GM10266 (cell line): ENCODE measurements around the gene NYAP1.

Experiments
- DNase-seq: peaks from one replicate; pipeline ENCODE4 v3.0.0; 2012; ENCODE audit errors: extremely low spot score
- CTCF ChIP-seq: IDR thresholded peaks from 2 replicates; pipeline ENCODE4 v1.5.1; 2012; ENCODE audit warnings: mild to moderate bottlenecking, low read depth; ENCODE audit not compliant: control insufficient read depth, insufficient read depth; ENCODE audit errors: missing control alignments

Gene NYAP1

DNA sequence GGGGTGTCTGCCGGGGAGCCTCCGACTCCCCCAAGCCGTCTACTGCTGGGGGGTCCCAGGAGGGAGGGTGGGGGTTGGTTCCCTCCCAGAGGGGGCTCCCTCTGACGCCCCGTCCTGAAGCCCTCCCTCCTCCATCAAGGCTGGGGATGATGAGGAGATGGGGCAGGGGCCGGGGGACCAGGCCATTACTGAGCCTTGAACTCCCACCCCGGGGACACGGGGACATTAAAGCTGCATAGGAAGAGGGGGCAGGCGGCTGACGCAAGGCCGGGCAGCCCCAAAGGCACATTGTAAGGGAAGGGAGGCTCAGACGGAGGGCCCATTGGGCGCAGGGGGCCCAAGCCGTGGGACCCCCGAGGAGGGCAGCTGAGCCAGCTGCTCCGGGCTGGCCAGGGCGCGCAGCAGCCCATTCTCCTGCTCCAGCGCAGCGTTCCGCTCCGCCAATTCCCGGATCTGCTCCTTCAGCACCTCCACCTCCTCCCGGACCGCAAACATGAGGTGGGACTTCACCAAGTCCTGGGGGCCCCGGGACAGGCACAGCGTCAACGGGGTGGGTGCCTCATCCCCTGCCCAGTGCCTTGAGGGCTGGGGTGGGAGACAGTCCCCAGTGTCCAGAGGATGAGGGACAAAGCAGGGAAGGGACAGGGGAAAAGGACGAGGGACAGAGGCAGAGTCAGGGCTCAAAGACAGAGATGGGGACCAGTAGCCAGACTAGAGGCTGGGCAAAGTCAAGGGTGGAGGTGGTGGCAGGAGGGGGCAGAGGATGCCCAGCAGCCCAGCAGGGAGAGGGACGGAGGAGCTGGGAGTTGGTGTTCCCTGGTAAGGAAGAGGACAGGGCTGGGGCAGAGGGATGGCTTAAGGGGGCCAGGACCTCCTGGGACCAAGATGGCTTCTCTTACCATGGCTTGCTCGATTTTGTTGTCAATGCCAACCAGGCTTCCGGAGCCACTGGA, 16.8 kb upstream of the NYAP1 start:
- DNase-seq, result no peak
- no peak for TF ChIP-seq CTCF

GRCh38 chr7:100467638-100468373, 15.9 kb upstream of the NYAP1 start:
- DNase-seq, result no peak
- no peak for TF ChIP-seq CTCF

DNA sequence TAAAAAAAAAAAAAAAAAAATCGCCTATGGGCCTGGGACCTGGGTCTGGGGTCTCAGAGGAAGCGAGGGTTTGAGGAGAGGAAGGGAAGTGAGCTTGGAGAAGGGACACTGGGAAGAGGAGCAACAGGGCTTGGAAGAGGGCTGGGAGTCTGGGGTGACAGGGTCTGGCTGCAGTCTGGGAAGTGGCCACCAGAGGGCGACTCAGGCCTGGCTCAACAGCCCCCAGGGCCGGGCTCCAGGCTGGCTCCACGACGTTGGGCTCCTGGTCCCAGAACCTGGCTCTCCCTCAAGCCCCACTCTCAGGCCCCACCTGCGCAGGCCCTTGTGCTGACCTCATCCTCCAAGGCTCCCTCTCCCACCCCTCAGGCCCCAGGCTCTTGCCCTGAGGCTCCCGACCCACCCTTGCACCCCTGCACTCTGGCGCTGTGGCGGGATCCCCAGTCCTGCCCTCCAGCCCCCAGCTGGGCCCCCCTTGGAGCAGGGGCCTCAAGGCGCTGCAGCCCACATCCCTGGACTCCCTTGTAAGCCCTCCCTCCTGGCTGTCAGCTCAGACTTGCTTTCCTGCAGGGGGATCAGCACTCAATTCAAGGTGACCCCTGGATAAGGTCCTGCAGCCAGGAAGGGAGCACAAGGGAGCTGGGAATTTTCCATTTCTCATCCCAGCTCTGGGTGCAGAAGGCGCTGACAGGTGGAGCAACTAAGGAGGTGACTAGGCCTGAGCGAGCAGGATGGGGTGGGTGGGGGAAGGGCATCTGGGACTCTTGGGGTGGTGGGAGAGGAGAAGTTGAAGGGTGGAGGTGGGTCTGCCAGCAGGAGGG, 14.3 kb upstream of the NYAP1 start:
- DNase-seq, result peak; percentile 93
- TF ChIP-seq CTCF, result peak; percentile 98

- no peak for TF ChIP-seq CTCF
- no peak for DNase-seq
These were observed 12.7 kb upstream of the NYAP1 start for GRCh38 chr7:100471021-100471420.

DNA sequence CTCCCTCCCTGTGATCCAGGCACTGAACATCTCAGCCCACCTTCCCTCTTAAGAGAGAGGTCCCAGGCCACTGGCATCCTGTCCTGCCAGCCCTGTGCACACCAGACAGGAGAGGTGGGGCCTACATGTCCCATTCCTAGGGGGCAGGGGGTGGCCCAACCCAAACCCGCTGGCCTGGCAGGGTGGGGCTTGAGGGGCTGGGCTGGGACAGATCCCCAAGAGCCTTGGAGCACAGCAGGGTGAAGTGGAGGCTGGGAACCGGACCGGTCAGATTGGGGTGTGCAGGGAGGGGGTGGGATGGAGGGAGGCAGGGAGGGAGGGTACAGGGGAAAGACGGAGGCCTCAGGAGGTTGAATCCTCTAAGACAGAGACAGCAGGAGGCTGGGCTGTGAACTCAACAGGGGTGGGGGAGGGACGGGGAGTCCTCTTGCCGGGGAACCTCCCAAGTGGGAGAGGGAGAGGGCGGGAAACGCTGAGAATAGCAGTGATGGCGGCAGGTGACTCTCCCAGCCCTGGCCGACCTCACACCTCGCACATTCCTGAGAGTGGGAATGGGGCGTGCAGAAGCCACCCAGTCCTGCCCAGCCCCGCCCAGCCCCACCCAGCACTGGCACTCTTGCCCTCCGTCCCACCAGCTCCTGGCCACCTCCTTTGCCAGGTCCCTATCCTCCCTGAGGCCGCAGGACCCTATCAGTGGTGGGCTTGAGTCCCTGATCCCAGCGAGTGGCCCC, 11.4 kb upstream of the NYAP1 start:
- no peak for DNase-seq
- TF ChIP-seq CTCF, result no peak

GRCh38 chr7:100472854-100473499, 10.8 kb upstream of the NYAP1 start:
- no peak for TF ChIP-seq CTCF
- DNase-seq, result no peak
